Muscle layer of duodenum (tissue), 2 donors: Measurements from ENCODE around the gene RPS6KA2.
A peak's percentile ranks its signal among the peaks of the same experiment; 100 is the strongest.

ENCODE experiments used
- H3K27ac ChIP-seq: one replicate; pipeline ENCODE4 v1.7.0; 2013; ENCODE audit warnings: mild to moderate bottlenecking, low read length
- H3K27me3 ChIP-seq: one replicate; pipeline ENCODE4 v1.7.0; 2013; ENCODE audit warnings: low read depth, mild to moderate bottlenecking, control low read depth, low read length
- H3K36me3 ChIP-seq, 2 donors: one replicate each; pipeline ENCODE4 v1.7.0; 2013; ENCODE audit warnings: low read length in 2 of 2, control low read depth in 1 of 2, mild to moderate bottlenecking in 1 of 2; ENCODE audit not compliant: insufficient read depth in 2 of 2, control insufficient read depth in 1 of 2
- H3K4me1 ChIP-seq, 2 donors: one replicate each; pipeline ENCODE4 v1.7.0; 2013; ENCODE audit warnings: low read length in 2 of 2, mild to moderate bottlenecking in 2 of 2, control low read depth in 1 of 2, moderate library complexity in 1 of 2; ENCODE audit not compliant: insufficient read depth in 2 of 2, control insufficient read depth in 1 of 2
- H3K4me3 ChIP-seq, 2 donors: one replicate each; pipeline ENCODE4 v1.7.0; 2013; ENCODE audit warnings: low read length in 2 of 2, low read depth in 1 of 2, mild to moderate bottlenecking in 1 of 2
- H3K9me3 ChIP-seq, 2 donors: one replicate each; pipeline ENCODE4 v1.7.0; 2013; ENCODE audit warnings: low read length in 2 of 2, control low read depth in 1 of 2, mild to moderate bottlenecking in 1 of 2; ENCODE audit not compliant: control insufficient read depth in 1 of 2
- donor health status: healthy.

RPS6KA2 gene

DNA sequence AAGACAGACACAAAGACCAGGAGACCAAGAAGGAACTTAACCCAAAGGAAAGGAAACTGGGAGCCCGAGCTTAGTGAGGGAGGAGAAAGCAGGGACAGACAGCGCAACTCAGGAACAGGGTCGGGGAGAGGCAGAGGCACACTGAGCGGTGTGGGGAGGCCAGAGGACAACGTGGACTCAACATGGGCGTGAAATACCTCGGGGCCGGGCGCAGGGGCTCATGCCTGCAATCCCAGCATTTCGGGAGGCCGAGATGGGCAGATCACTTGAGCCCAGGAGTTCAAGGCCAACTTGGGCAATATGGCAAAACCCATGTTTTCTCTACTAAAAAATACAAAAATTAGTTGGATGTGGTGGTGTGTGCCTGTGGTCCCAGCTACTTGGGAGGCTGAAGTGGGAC lies 5.7 kb upstream of the RPS6KA2 start:
- no peak overlapping the region for H3K27ac ChIP-seq
- H3K36me3 ChIP-seq, result no peaks in the 10 kb centered on the region
- peaks cover 0 to 17% of the 10 kb centered on the region in 2 donors for H3K4me1 ChIP-seq
- no peaks in the 10 kb centered on the region for H3K9me3 ChIP-seq
- H3K27me3 ChIP-seq, result no peaks in the 10 kb centered on the region
- no peak overlapping the region for H3K4me3 ChIP-seq

DNA sequence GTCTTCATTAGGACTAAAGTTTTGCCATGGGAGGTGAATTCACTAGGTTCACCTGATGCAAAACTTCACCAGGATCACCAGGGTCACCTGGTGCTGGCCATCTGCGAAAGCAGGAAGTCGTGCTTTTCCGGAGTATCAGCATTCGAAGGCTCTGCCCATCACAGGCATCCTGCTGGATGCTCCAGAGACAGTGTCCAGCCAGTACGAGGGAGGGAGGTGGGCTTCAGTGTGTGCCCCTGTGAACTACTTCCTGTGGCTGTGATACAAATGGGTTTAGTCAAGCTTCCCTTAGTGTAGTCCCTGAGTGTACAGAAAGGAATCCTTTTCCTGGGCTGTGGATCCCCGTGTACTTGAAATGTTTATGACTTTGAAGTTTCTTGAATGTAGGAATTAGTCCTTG lies 3.4 kb upstream of the RPS6KA2 start:
- Histone ChIP-seq H3K27ac (no peak overlapping the region), H3K4me3 (no peak overlapping the region), H3K4me1 (peaks cover 4 to 9% of the 10 kb centered on the region in 2 donors), H3K9me3 (no peaks in the 10 kb centered on the region), H3K36me3 (no peaks in the 10 kb centered on the region), H3K27me3 (no peaks in the 10 kb centered on the region)

DNA sequence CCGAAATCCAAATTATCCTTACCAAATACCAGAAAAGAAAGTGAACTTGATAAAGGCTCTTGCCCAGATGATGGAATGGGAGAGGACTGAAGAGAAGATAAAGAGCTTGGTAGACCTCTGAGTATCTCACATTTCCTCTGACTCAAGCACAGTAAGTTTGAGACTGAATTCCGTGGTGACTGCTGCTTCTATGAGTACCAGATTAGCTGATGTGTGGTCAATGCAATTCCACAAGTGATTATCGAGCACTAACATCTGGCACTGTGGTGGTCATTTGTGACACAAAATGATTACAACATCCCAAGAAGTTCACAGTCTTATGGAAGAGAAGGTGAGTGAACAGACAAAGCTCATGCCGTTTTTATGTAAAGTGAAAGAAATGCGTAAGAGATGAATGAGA lies 2.6 kb upstream of the RPS6KA2 start:
- Histone ChIP-seq H3K27me3 (no peaks in the 10 kb centered on the region), H3K36me3 (no peaks in the 10 kb centered on the region), H3K4me3 (no peak overlapping the region), H3K4me1 (peaks cover 6 to 9% of the 10 kb centered on the region in 2 donors), H3K27ac (no peak overlapping the region), H3K9me3 (no peaks in the 10 kb centered on the region)

DNA sequence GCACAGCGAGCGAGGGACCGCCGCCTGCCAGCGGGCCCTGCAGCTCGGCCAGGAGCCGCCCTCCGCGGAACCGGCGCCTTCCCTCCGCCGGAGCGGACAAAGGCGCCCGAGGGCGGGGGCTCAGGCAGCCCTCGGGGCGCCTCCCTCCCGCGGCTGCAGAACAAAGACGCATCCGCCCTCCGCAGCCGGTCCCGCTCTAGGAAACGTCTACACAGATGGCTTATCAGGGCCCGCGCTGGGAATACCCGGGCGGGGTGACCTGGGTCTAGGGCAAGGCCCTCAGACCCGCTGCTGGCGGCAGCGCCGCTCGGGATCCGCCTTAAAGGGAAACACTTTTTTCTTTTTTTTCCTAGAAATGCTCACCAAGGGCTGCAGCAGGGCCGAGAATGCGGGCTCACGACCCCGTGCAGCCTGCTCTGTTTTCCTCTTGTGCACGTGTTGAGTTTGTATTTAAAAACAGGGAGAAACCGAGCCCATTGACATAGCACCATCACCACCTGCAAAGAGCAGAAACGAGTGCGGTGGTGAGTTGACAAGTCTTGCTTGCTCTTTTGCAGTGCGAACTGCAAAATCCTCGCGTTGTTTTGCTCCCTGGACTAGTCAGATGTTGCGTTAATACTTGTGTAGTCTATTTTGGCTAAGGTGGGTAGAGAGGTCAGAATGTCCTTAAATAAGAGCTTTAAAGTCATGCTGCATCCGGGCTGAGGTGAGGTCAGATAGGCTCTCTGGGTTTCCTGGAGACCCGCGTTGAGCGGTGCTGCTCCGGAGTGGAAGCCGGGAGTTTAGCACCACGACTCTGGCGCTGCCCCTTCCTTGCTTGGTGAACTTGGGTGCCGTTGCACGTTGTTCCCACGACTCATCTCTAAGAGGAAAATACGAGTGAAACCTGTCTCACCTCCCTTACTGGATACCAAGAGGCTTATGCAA lies 1.1 kb upstream of the RPS6KA2 start:
- Histone ChIP-seq H3K4me1 (peaks cover 6 to 9% of the 10 kb centered on the region in 2 donors), H3K27ac (peak overlapping the region; percentile 65), H3K4me3 (peak overlapping the region; percentile 52 to 81), H3K36me3 (no peaks in the 10 kb centered on the region), H3K27me3 (no peaks in the 10 kb centered on the region), H3K9me3 (no peaks in the 10 kb centered on the region)

- peak overlapping the region; percentile 71 to 86 for H3K4me3 ChIP-seq
- H3K27me3 ChIP-seq, result no peaks in the 10 kb centered on the region
- H3K4me1 ChIP-seq, result peaks cover 6 to 9% of the 10 kb centered on the region in 2 donors
- no peaks in the 10 kb centered on the region for H3K36me3 ChIP-seq
- H3K9me3 ChIP-seq, result no peaks in the 10 kb centered on the region
- peak overlapping the region; percentile 56 for H3K27ac ChIP-seq
These were observed 646 bp downstream of the RPS6KA2 start for GRCh38 chr6:166626177-166627032.

- Histone ChIP-seq H3K27ac (peak overlapping the region; percentile 56), H3K4me1 (peaks cover 9 to 17% of the 10 kb centered on the region in 2 donors), H3K9me3 (no peaks in the 10 kb centered on the region), H3K27me3 (no peaks in the 10 kb centered on the region), H3K4me3 (peak overlapping the region; percentile 71 to 86), H3K36me3 (no peaks in the 10 kb centered on the region)
These were observed 1.7 kb downstream of the RPS6KA2 start for GRCh38 chr6:166625356-166625755.

- H3K9me3 ChIP-seq, result no peaks in the 10 kb centered on the region
- no peaks in the 10 kb centered on the region for H3K36me3 ChIP-seq
- no peaks in the 10 kb centered on the region for H3K27me3 ChIP-seq
- H3K27ac ChIP-seq, result no peak overlapping the region
- no peak overlapping the region for H3K4me3 ChIP-seq
- H3K4me1 ChIP-seq, result peaks cover 11 to 28% of the 10 kb centered on the region in 2 donors
These were observed 2.8 kb downstream of the RPS6KA2 start for GRCh38 chr6:166624275-166624674.

DNA sequence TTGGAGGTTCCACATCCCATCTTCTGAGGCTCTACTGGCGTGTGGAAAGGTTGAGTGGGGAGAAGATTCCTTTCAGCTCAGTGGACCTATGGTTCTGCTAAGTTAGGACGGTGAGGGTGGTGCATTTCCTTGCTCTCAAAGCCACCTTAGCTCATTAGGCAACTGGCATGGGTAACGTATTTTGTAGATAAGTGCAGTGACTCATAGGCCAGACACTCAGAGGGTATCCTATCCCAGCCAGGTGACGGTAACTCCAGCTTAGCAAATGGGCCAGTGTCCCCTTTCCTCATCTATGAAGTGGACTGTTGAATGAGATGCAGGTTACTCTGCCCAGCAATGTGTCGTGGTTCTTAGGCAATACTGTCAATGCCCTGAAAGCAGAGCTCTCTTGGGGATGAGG lies 3.7 kb downstream of the RPS6KA2 start:
- H3K27me3 ChIP-seq, result no peaks in the 10 kb centered on the region
- peaks cover 0 to 6% of the 10 kb centered on the region in 2 donors for H3K36me3 ChIP-seq
- H3K4me3 ChIP-seq, result no peak overlapping the region
- no peaks in the 10 kb centered on the region for H3K9me3 ChIP-seq
- no peak overlapping the region for H3K27ac ChIP-seq
- peaks cover 11 to 23% of the 10 kb centered on the region in 2 donors for H3K4me1 ChIP-seq

DNA sequence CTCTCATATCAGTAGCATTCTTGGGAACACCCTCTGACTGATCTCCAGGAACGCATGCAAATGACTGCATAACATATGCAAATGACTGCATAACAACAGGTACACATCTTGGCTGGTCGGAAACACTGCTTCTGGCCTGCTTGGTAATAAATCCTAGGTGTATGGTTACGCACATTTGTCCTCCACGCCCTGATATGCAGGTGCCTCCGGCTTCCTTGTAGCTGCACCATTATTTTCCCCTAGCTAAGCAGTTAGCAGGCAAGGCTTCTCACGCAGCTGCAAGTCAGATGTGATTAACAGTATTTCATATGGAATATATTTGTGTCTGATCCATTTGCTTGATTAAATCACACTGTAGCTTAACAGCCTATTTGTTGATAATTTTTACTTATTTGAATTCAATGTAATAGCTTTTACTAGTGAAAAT lies 5.9 kb downstream of the RPS6KA2 start:
- H3K4me1 ChIP-seq, result peaks cover 11 to 20% of the 10 kb centered on the region in 2 donors

GRCh38 chr6:166620478-166621113 lies 6.5 kb downstream of the RPS6KA2 start:
- Histone ChIP-seq H3K36me3 (peaks cover 0 to 7% of the 10 kb centered on the region in 2 donors), H3K4me1 (peaks cover 8 to 20% of the 10 kb centered on the region in 2 donors), H3K4me3 (no peak overlapping the region), H3K27ac (peak overlapping the region; percentile 78), H3K27me3 (no peaks in the 10 kb centered on the region), H3K9me3 (no peaks in the 10 kb centered on the region)

More for the DNA sequence above, 5.9 kb downstream of the RPS6KA2 start:
- H3K27ac ChIP-seq, result no peak overlapping the region
- H3K36me3 ChIP-seq, result peaks cover 0 to 7% of the 10 kb centered on the region in 2 donors
- H3K9me3 ChIP-seq, result no peaks in the 10 kb centered on the region
- H3K27me3 ChIP-seq, result no peaks in the 10 kb centered on the region
- H3K4me3 ChIP-seq, result no peak overlapping the region

GRCh38 chr6:166619912-166620311 lies 7.1 kb downstream of the RPS6KA2 start:
- Histone ChIP-seq H3K36me3 (peaks cover 0 to 7% of the 10 kb centered on the region in 2 donors), H3K27ac (peak overlapping the region; percentile 78), H3K4me3 (no peak overlapping the region), H3K27me3 (no peaks in the 10 kb centered on the region), H3K4me1 (peaks cover 5 to 20% of the 10 kb centered on the region in 2 donors), H3K9me3 (no peaks in the 10 kb centered on the region)
